22Rv1 (cell line): ENCODE results near the gene SLC1A3.

Source experiments
- CTCF ChIP-seq: fragments of 450-650 bp; IDR thresholded peaks from 2 replicates; pipeline ENCODE4 v1.5.1; 2017; ENCODE audit warnings: mild to moderate bottlenecking
- ZFX ChIP-seq: fragments of 450-650 bp; IDR thresholded peaks from 2 replicates; pipeline ENCODE4 v1.6.1; 2017; ENCODE audit warnings: antibody characterized with exemption, borderline replicate concordance

DNA sequence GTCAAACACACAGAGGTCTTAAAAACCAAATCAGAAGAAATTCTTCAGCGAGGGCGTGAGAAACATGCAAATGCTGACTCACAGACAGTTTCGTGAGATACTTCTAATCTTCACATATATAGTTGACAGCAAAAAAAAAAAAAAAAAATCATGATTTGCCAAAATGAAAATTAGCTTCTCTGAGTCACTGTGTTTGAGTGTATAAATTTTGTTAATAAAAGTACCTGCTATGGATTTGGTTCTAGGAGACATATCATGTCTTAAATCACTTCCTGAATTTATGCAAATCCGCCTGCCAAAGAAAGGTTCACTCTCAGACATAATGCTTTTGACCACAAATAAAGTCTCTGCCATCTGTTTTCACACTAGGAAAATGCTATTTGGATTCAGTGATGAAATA is 114.3 kb downstream of the SLC1A3 start:
- TF ChIP-seq CTCF (no peak), ZFX (no peak)
